Measurements from ENCODE around the gene CFDP1.

The CFDP1 gene

DNA sequence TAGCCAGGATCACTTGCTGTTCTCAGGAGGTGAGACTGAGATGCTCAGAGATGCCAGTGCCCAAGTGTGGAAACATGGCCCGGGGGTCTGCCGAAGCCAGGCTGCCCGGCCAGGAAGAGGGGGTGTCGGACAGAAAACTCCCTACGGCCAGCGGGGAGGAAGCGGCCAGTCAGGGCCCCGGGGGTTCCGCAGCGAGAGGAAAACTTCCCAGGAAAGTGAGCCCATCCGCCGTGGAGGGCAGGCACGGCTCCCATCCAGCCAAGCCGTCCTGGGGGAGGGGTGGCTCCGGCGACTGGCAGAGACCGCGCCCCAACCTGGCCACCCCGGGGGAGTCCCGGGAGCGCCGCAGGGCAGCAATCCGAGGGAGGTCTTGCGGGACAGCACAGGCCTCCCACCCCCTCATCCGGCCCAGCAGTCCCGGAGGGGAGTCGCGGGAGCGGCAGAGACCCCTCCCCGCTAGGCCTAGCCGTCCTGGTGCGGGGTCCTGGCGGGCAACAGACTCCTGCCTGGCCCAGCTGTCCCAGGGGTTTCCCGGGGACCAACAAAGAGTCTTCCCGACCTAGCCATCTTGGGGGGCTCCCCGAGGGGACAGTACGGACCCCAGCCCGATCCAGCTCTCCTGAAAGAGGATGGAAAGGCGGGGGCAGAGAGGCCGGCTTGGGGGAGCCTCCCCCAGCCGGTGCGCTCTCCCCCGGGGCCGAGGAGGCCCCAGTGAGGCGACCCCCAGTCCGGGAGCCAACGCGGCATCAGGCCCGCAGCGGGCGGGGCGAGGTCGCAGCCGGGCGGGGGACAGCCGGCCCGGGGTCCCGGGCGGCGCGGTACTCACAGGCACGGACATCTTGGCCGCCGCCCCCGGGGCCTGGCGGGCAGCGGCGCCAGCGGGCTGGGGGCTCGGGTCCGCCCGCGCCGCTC, 168.0 kb downstream of the CFDP1 start:
- DNase-seq (ENCODE audit: low spot score) = peak; percentile 79

DNA sequence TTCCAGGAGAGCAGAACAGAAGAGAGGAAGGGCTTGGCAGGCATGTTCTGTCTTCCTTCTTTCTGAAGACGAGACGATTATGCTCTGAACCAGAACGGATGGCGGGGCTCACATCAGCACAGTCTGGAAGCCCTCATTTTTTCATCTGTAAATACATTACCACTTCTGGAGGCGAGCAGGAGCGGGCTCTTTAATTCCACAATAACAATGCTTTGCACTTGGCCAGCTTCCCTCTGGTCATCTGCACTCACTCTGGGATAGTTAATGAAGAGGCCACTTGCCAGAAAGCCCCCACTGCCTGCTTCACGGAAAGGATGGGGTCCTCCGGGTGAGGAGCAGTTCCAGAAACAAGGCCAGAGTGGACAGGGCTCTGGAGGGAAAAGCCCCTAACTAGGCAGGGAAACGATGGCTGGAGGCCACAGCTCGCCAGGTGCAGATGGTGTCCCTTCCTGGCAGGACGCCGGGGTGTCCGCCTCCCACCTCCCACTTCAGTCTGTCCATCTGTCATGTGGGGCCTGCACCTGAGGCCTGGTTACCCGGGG, 168.8 kb downstream of the CFDP1 start:
- DNase-seq (ENCODE audit: low spot score) = peak; percentile 55

DNA sequence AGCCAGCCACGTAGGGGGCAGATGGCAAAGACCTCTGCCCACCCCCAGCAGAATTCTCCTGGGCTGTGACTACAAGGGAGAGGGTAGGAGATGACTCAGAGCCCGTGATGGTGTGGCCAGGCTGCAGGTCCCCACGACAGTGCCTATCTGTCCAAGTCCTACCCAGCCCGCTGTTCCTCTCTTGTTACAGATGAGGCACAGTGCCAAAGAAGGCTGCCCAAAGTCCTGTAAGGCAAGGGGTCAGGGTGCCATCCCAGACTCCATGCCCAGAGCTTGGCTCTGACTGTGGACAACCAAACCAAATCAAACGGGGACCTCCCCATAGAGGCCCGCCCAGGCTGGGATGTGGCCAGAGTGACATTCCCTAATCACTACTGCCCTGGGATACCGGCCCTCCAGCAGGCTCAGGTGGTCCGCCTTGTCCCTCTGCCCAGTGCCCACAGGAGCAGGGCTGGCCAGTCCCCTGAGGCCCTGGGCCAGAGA, 169.3 kb downstream of the CFDP1 start:
- peak; percentile 52 for DNase-seq (ENCODE audit: low spot score)

DNA sequence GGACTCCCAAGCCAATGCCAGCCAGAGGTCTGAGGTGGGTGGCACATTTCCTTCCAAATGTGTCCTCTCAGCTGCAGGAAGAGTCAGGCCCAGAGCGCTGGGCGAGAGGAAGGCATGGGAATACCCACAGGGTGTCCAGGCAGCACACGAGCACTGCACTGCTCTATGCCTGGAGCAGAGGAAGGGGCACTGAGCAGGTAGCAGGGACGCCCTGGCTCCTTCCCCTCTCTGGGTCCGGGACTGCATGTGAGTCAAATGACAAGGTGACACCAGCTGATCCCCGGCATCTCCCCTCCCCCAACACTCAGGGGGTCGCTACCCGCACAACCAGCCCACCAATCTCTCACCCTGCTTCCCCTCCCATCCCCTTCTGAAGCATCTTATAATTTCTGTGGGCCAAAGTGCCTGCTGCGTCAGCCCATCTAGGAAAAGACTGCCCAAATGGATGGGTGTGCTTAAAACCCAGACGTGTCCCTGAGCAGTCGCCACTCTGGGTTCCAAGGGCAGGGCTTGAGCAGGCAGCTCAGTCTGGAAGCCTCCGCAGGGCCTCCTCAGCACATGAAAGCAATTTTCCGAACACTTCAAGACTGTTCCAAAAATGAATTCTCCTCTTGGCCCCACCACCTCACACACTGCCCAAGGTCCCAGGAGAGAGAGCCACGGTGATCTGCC, 169.9 kb downstream of the CFDP1 start:
- DNase-seq (ENCODE audit: low spot score) = peak; percentile 44

DNA sequence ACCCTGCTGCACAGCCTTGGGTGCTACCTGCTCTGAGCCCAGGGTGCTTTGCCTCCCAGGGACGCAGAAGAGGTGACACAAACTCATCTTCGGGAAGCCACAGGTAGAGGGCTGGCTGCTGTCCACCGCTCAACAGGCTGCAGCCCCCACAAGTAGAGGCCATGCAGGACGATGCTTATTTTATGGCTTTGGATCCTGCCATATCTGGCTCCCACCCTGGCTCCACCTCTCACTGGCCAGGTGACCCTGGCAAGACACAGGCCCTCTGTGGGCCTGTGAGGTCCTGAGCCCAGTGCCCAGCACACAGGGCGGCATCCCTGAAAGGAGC, 170.5 kb downstream of the CFDP1 start:
- DNase-seq (ENCODE audit: low spot score) = no peak

DNA sequence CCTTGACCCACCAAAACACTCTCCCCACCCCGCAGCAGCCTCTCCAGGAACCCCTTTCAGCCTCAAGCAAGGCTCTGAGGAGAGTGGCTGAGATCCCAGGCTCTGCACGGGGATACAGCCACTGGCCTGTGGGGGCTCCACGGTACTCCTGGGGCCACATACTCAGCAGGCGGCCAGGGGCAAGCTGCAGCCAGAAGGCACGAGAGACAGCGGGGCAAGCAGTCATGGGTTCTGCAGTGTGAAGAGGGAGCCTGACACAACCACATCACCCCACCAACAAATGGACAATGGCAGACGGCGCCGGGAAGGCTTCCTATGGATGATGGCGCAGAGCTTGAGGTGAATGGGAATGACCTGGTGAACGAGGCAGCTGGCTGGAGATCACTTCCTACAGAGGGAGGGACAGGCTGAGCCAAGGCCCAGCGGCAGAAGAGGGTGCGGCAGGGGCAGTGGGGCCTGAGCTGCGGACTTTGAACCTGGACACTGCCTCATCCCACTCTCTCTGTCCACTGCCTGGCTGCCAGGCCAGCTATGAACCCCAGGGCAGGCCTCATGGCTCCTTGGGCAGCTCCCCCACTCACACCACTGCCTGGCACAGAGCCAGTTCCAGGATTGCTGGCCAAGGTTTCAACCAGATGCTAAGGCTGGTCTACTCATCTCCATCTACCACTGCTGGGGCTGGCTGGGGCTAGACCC, 171.1 kb downstream of the CFDP1 start:
- no peak for DNase-seq (ENCODE audit: low spot score)

DNA sequence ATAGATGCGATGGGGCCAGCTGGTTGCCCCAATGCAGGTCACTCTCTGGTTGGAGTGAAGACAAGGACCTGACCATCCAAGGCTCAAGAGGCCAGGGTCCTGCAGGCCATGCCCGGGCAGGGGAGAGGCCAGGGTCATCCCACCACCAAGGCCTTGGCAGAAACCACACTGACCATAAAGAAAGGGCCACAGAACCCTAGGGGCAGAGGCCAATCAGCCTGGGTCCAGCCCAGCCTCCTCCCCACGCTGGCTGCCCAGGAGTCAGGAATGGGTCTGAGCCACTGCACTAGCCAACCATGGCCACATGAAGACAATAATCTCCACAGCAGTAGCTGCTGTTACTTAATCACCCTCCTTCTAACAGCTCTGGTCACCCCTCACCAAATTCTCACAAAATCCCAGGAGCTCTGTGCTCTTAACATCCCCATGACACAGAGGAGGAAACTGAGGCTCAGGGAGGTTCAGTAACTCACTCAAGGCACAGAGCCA, 171.7 kb downstream of the CFDP1 start:
- DNase-seq (ENCODE audit: low spot score) = no peak

DNA sequence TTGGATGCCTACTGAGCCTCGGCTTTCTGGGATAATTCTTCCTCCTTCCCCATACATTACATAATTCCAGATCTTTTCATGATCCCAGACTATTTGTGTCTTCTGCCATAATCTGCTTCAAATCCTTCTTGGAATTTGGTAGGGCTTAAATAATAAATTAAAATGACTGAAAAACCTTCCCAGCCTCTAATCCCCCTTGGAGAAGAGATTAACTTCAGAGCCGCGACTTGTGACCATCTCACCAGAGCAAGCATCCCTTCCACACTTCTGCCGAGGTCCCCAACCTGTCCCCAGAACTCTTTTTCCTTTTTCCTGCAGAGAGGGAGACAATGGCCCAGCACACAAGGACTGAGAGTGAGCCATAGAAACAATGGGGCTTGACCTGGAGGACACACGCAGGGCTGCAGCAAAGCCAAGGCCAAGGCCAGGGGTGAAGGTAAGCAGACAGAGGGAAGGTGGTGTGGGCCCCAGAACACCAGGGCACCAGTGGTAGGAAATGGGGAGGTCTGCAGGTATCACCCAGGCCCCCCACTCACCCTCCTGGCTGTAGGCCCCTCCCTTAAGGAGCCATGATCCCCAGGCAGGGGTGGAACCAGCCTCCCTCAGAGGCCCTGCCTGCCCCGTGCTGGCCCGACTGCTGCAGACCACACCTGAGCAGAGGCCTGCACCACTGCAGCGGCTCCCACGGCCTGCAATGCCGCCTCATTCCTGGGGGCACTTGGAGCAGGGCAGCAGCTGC, 172.3 kb downstream of the CFDP1 start:
- no peak for DNase-seq (ENCODE audit: low spot score)

DNA sequence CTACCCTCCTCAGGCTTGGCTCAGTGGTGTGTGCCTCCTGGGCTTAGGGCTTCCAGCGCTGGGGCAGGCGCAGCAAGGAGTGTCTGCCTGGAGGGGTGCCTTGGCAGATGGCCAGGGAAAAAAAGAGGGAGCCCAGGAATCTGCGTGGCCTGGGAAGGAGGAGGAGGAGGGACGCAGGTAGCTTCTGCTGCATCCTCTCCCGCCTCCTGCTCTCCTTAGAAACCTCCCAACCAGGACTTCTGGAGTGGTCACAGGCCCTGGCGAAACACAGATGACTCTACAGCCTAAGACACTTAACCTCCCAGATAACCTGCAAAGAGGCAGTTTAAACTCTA, 174.5 kb downstream of the CFDP1 start:
- no peak for DNase-seq (ENCODE audit: low spot score)

DNA sequence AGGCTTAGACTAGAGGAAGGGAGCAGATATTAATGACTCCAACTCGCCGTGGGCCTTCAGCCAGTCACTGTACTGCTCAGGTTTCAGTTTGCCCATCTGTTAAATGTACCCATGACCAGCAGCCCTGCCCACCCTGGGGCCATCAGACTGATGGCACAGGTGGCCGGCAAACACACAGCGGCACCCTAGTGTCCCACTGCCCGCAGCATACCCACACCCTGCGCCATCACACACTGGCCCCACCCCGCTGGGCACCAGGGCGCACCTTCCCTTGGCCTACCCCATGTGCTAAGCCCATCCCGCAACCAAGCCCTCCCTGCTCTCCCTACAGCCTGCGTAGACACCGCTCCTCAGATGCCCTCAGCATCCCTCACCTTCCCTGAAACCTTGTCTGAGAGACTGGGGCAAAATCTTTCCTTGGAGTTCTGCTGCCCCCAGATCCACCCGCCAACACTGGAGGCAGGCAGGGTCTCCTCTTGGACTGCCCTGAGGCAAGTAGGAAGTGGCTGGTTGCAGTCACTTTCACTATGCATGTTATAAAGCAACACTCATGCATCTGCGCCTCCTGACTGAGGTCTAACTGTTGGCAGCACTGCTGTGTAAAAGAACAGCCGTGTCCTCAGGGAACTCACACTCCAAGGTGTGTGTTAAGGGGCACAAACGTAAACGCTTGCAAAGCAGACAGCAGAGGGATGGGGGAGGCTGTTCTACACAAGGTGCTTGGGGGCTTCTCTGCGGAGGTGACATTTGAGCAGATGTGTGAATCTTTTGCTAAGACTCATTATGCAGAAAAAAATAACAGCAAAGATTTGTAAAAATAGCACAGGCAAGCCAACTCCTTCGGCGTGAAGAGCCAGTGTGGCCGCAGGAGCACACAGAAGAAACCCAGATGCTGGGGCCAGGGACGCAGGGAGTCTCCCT, 175.2 kb downstream of the CFDP1 start:
- no peak for DNase-seq (ENCODE audit: low spot score)

DNA sequence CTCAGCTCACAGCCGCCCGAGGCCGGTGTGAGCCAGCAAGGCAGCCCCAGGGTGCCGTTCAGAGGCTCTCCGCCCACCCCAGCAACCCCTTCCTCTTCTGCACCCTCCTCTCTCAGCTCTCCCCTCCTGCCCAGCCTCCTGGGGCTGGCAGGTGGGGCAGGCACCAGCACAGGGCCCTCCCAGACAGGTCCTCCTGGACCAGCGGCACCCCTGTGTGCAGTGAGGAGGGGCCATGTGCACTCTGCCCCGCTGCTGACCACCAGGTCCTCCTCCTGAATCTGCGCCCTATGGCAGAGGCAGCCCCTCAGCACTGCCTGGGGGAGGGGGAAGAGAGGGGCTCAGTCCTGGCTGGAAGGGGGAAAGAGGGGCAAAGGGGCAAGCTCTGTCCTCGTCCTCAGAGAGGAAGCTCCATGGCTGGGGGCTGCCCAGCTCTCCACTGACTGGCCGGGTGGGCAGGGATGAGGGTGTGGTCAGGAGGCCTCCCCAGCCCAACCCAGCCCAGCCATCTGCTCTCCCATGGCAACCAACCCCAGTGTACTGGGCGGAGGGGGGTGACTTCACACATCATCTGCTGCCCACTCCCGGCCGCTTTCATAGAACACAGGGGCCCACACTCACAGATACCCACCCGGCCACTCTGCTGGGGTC, 176.5 kb downstream of the CFDP1 start:
- peak; percentile 87 for DNase-seq (ENCODE audit: low spot score)

DNA sequence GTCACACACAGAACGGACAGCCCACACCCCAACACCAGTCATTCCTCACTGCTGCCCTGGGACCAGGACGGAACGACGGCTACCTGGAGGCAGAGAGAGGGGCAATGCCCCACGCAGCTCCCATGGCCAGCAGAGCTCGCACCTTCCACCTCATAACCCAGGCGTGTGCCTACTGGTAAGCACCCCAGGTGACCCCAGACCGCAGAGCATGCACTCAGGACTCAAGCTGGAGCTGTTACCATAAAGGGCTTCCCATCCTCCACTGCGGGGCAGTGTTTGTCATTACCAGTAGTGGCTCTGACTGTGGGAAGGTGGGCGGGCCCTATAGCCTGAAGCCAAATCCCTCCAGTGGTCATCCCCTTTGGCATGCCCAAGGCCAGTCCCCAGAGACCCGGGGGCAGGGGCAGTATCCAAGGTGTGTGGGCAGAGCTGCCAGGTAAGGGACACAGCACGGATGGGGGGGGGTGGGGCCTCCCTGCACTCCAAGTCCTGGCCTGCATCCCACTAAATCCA, 177.2 kb downstream of the CFDP1 start:
- DNase-seq (ENCODE audit: low spot score) = no peak

DNA sequence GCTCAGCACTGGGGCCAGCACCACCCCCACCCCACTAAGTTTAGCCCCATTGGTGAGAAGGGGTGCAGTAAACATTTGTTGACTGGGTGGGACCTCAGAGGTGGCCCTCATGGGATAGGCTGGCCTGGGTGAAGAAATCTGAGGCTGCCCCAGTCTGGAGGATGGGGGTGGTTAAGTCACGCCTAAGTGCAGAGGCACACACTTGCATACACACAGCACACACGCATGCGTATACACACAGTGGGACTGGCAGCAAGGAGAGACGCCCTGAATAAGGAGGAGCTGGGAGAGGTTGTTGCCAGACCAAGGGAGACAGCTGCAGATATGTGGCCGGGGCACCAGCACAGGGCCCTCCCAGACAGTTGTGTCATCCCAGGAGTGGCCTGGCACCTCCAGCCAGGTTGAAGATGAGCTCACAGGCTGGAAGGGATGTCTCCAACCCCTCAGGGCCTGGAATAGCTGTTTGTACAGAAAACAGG, 178.9 kb downstream of the CFDP1 start:
- DNase-seq (ENCODE audit: low spot score) = peak; percentile 90

DNA sequence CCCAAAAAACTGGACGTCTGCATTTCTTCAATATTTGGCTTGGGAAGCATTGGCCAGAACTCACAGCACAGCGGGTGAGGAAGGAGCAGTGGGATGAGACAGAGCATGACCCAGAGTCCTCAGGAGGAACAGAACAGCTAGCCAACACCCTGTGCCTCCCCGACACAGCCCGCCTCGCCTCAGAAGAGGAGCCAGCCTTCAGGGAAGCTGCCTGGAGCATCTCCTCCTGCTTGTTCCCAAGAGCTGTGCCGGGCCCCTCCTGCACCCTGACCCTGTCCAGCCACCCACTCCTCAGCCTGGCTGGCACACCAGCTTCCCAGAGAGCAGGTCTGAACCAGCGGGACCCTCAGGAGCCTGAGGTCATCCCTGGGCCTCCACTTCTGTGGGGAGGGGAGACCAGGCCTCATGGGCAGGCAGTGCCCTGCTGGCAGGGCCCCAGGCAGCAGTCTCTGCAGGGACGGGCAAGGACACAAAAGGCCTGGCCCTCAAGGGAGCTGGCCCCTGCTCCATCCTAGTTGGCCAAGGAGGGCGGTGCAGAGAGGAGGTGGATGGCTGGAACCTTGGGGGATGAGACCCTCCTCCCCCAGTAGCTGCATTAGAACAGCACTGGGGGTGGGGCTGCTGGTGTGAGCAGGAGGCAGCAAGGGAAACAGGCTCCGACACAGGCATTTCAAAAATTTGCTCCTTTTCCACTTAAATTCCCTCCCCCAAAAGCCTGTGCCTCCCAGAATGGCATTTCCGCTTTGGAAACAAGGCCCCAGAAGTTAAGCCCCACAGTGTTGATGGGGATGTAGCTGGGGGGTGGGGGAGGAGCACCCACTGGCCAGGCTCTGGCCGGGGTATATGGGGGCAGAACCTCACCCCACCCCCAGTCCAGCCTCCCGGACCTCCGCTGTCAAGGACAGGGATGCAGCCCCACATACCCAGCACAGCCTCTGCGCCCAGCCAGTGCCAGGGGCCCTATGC, 180.1 kb downstream of the CFDP1 start:
- DNase-seq (ENCODE audit: low spot score) = peak; percentile 76

DNA sequence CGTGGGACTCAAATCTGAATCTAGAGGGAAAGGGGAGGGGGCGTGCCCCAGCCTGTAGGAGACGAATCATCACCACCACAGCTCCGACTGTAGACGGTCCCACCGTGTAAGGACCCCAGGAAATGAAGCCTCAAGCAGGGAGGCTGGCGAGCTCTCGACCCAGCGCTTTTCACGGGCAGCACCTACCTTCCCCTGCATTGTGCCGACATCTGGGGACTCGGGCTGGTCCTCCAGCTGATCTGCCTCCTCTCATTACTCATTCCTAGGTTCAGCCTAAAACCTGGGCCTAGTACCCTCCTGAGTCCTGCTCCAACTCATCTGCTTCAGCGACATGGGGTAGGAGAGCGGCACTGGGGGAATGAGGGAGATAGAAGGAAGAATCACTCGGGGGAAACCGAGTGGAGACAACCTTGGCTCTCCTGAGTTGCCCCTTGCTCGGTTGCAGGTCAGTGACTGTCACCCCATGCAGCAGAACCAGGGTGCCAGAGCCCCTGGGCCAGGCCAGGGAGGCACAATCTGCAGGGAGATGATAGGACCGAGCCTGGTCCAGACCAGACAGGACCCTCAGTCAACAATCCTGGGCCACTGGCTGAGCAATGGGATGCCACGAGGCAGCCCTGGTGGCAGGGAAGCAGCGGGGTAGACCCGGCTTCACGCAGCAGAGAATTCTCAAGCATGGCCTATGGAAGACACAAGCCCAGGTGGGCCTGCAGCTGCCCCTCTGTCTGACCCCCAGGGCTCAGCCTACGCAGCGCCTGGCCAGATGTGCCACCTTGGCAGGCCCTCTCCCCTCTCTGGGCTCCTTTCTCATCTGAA, 181.0 kb downstream of the CFDP1 start:
- DNase-seq (ENCODE audit: low spot score) = no peak

DNA sequence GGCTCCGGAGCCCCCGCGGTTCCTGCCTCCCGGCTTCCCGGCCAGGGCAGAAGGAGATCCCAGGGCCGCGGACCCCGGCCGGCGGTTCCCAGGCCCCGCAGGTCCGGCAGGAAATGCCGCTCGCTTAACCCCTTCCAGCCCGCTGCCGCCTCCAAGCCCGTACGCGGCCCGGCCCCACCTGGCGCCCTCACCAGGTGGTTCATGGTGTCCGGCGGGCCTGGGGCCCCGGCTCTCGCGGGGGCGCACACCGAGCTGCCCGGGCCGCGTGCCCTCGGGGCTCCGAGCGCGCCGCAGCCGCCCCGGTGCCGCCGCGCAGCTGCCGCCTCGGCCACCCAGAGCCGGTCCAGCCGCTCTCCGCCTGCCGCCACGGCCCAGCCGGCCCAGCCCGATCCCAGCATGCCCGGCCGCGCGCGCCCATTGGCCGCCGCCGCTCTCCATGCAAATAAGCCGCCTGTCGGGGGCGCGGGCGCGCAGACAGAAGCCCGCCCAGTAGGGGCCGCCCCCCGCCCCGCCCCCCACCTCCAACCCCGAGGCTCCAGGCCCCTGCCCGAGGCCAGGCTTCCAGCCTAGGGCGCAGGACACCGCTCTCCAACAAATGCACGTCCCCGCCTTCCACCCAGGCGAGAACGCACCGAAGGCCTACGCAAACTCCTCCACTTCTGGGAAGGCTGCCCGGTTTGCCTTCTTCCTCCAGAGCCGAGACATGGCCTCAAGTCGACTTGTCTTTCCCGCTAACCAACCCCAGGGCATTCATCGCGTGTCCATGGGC, 181.8 kb downstream of the CFDP1 start, which contains the start of gene BCAR1:
BCAR1 (minus strand) TSS at position 345 of the 769 bp plus-strand sequence; CDS start at position 203, 142 bp downstream.
- peak; percentile 95 for DNase-seq (ENCODE audit: low spot score)

DNA sequence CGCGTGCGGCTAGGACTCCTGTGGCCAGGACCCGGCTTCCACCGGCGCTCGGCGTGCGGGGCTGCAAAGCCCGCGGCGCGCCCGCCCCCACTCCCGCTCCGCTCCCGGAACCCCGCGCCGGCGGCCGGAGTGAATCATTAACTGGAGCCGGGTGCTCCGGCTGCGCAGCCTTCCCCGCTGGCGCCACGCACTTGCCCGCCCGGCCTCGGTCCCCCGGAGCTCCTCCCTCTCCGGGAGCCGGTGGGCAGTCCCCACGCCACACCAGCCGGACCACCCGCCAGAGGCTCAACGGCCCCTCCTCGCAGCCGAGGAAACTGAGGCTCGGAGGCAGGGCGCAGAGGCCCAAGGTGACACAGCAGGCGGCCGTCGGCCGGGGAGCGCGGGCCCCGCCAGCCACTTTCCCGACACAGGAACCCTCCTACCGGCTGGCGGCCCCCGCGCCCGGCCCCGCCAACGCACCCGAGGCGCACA, 182.5 kb downstream of the CFDP1 start:
- peak; percentile 79 for DNase-seq (ENCODE audit: low spot score)
